NCI-H1694 (cell line): Measurements from ENCODE around the gene COL6A1.

Experiments used
- DNase-seq: peaks from one replicate; lab custom pipeline; 2025; lab: John Stamatoyannopoulos, UW

COL6A1 gene

DNA sequence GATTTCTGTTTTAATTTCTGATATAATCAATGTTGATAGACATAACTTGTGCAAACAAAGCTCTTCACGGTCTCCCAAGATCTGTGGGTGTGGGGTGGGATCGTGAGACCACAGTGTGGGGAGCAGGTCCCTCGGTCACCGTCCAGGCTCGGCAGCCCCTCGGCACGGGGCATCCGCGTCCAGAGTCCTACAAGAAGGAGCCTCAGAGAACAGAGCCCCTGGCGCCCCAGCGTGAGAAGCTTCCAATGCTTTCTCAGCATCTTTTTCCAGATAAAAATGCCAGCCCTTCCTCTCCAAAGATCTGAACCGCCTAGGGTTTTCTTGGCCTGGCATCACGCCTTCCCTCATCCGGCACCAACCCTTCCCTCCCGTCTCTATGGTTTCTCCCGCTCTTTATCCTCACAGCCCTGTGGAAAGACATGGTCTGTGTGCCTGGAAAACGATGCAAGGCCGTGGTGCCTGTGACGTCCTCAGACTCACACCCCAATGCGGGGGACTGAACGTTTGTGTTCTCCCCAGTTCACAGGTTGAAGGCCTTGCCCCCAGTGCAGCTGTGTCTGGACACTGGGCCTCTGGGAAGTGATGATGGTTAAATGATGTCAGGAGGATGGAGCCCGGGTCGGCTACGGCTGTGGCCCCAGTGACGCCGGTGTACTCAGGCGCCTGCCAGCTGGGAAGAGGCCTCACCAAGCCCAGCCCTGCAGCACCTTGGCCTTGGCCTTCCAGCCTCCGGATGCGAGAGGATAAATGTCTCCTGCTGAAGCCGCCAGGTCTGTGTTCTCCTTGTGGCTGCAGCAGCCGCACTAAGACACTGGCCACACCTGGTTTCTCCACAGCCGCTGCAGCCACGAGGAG lies 70.5 kb downstream of the COL6A1 start:
- no peak for DNase-seq

DNA sequence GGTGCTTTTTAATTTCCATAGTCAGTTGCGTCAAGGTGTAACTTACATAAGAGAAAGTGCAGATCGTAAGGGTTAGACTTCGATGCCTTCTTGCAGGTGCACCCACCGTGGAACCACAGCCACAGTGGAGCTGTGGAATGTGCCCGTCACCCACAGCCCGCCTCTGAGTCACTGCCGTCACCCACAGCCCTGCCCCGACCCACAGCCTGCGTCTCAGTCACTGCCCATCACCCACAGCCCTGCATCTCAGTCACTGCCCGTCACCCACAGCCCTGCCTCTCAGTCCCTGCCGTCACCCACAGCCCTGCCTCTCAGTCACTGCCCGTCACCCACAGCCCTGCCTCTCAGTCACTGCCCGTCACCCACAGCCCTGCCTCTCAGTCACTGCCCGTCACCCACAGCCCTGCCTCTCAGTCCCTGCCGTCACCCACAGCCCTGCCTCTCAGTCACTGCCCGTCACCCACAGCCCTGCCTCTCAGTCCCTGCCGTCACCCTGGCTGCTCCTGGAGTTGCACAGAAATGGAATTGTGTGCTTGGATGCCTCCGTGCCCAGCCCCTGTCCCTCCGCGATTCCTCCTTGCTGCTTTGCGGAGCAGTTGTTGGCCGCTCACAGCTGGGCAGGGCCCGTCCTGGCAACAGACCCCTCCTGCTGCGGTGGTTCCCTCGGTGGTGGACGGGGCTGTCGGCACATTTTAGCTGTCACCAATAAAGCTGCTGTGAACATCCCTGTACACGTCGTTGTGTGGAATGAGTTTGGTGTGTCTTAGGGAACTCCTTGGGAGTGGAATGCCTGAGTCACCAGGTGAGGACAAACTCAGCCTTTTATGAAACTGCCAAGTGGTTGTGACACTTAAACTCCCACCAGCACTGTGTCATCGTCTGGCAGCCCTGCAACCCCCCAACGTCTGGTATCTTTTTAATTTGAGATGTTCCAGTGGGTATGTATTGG lies 71.4 kb downstream of the COL6A1 start:
- no peak for DNase-seq

DNA sequence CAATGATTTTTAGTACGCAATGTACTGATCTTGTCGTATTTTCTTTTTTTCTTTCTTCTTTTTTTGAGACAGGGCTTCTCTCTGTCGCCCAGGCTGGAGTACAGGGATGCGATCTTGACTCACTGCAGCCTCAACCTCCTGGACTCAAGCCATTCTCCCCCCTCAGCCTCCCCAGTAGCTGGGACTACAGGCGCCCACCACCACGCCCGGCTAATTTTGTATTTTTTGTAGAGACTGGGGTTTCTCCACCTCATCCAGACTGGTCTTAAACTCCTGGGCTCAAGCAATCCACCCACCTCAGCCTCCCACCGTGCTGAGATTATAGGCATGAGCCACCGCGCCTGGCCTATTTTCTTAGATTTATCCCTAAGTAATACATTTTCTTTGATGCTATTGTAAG lies 72.5 kb downstream of the COL6A1 start:
- DNase-seq = no peak

DNA sequence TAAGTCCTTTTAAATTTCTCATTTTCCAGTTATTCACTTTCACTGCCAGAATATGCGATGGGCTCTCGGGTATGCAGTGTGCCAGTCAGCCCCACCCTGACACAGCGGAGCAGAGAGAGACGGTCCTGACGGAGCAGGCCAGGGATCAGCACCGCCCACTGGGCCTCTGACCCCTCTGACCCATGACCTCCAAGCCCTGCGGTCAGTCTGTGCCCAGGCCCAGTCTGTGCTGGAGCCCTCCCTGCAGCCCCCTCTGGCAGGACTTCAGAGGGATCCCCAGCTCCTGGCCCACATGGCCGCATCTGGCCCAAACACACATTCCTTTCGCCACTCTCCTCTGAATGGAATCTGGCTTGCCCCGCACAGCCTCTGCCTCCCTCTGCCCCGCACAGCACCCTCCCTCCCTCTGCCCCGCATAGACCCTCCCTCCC lies 72.9 kb downstream of the COL6A1 start:
- DNase-seq = no peak
